ENCODE data around the gene NOL9. TPM values are rescaled to one million over a fixed set of nuclear protein-coding genes. Genes with fewer than 3 reads are reported as not detected.

Gene NOL9
- total and polyA plus RNA-seq, 2 of the 13 experiments (the other 11 are each of a cell fraction or from before 2014, with no cell fraction given): 18.0 to 24.7 TPM

GRCh38 chr1:6554031-6554906 lies at the start of gene NOL9 (continued):
- TF ChIP-seq PAXIP1 (CRISPR knock-in tag; conservative IDR thresholded peaks at IDR 0.05) (peak; percentile 53), CBX5 (CRISPR knock-in tag; IDR thresholded peaks at IDR 0.05; ENCODE audit: borderline replicate concordance) (peak; percentile 60; the same call in 1 of the 2 replicates), MNT (IDR thresholded peaks at IDR 0.05) (no peak), ZNF777 (CRISPR knock-in tag; IDR thresholded peaks at IDR 0.05) (peak; percentile 77), FIP1L1 (IDR thresholded peaks at IDR 0.05; ENCODE audit: borderline replicate concordance, insufficient read depth, low read depth, low read length) (no peak), KLF15 (CRISPR knock-in tag; IDR thresholded peaks at IDR 0.05; ENCODE audit: borderline replicate concordance) (peak; percentile 33), WIZ (CRISPR knock-in tag; IDR thresholded peaks at IDR 0.05) (peak; percentile 82; the same call in 1 of the 2 replicates), CREM (IDR thresholded peaks at IDR 0.05) (peak; percentile 53; the same call in 1 of the 2 replicates), CREM (CRISPR knock-in tag; IDR thresholded peaks at IDR 0.05) (no peak), SAP130 (CRISPR knock-in tag; IDR thresholded peaks at IDR 0.05; ENCODE audit: low read depth) (peak; percentile 79), ZNF143 (CRISPR knock-in tag; IDR thresholded peaks at IDR 0.05) (peak; percentile 68), KDM3A (CRISPR knock-in tag; IDR thresholded peaks at IDR 0.05; ENCODE audit: low read depth) (peak; percentile 87; the same call in 1 of the 2 replicates), FOXM1 (CRISPR knock-in tag; IDR thresholded peaks at IDR 0.05) (no peak), ARID5B (CRISPR knock-in tag; IDR thresholded peaks at IDR 0.05) (peak; percentile 65), SP5 (CRISPR knock-in tag; IDR thresholded peaks at IDR 0.05; ENCODE audit: borderline replicate concordance, low read depth) (0 out of 2 replicates have a peak, but pooled peaks have one; percentile 29), HMG20B (CRISPR knock-in tag; conservative IDR thresholded peaks at IDR 0.05) (no peak), ZNF563 (CRISPR knock-in tag; IDR thresholded peaks at IDR 0.05) (peak; percentile 64; the same call in 1 of the 2 replicates), ZNF790 (CRISPR knock-in tag; IDR thresholded peaks at IDR 0.05; ENCODE audit: borderline replicate concordance) (peak; percentile 82), NCOA1 (CRISPR knock-in tag; IDR thresholded peaks at IDR 0.05) (no peak), ZFP41 (CRISPR knock-in tag; IDR thresholded peaks at IDR 0.05; ENCODE audit: borderline replicate concordance) (no peak), FOXA1 (IDR thresholded peaks at IDR 0.05) (no peak), FOXA1 (CRISPR knock-in tag; IDR thresholded peaks at IDR 0.05) (no peak), GTF2F1 (IDR thresholded peaks at IDR 0.05; ENCODE audit: low read length) (no peak)
